Chondrocyte (in vitro differentiated cells): ENCODE data around the gene BAZ1B. TPM values are rescaled to one million over a fixed set of nuclear protein-coding genes. Genes with fewer than 3 reads are reported as not detected.
"Not testable (repeated sequence)": the region's sequence is repeated elsewhere in the genome, so short reads cannot be mapped to it uniquely, and the experiment has no call there.

ENCODE experiments used
- DNase-seq: peaks from one replicate; pipeline ENCODE4 v3.0.0; 2021; ENCODE audit warnings: mixed read lengths, low spot score
- H3K27ac Mint-ChIP-seq: one replicate; pipeline ENCODE4 v1.8.0; 2021; ENCODE audit warnings: mild to moderate bottlenecking, moderate library complexity, mixed read lengths; ENCODE audit not compliant: unreplicated experiment
- H3K27me3 Mint-ChIP-seq: 2 replicates; pipeline ENCODE4 v1.8.0; 2021; ENCODE audit warnings: low read depth, mixed read lengths
- H3K36me3 Mint-ChIP-seq: 2 replicates; pipeline ENCODE4 v1.8.0; 2021; ENCODE audit warnings: low read depth, mixed read lengths
- H3K4me1 Mint-ChIP-seq: 2 replicates; pipeline ENCODE4 v1.8.0; 2021; ENCODE audit warnings: low read depth, mild to moderate bottlenecking, mixed read lengths
- H3K4me3 Mint-ChIP-seq: one replicate; pipeline ENCODE4 v1.8.0; 2021; ENCODE audit warnings: mild to moderate bottlenecking, moderate library complexity, mixed read lengths; ENCODE audit not compliant: unreplicated experiment
- H3K9me3 Mint-ChIP-seq: 2 replicates; pipeline ENCODE4 v1.8.0; 2021; ENCODE audit warnings: low read depth, mixed read lengths
- CTCF ChIP-seq: fragments of 200-600 bp; sonication (generic); IDR thresholded peaks from 2 replicates; pipeline ENCODE4 v1.5.0; 2021; ENCODE audit warnings: antibody characterized with exemption, mild to moderate bottlenecking, moderate library complexity
- total RNA-seq: library from RNA; stranded (reverse); gene quantifications from 3 replicates; pipeline ENCODE4 v1.2.1, GENCODE V29; 2021

BAZ1B gene
- total RNA-seq, 1 donor from 2014 or later = 65.5 TPM

DNA sequence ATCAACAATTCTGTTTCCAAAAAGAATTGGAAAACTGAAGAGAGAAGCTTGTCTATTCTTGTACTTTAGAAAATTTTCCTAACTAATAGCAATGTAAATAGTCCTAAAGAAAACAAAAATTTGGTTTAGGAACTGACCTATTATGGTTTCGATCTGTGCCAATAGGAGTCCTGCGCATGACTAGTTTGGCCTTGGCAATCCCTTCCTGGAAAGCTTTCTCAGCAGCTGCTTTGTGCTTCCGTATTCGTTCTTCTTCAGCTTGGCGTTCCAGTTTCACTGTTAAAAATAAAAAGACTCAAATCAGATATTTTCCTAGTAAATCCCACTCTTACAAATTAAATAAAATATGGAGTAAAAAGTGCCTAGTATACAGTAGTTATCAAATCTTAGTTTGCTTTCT is 51.9 kb downstream of the BAZ1B start:
- no peak overlapping the region for H3K27ac Mint-ChIP-seq
- no peaks in the 10 kb centered on the region for H3K9me3 Mint-ChIP-seq
- no peaks in the 10 kb centered on the region for H3K27me3 Mint-ChIP-seq
- H3K4me3 Mint-ChIP-seq = no peak overlapping the region
- H3K36me3 Mint-ChIP-seq = peaks cover 23% of the 10 kb centered on the region
- DNase-seq = no peak
- H3K4me1 Mint-ChIP-seq = no peaks in the 10 kb centered on the region
- no peak for TF ChIP-seq CTCF

GRCh38 chr7:73467046-73467445 is 55.0 kb downstream of the BAZ1B start:
- H3K4me1 Mint-ChIP-seq, H3K9me3 Mint-ChIP-seq, H3K27me3 Mint-ChIP-seq, DNase-seq, H3K27ac Mint-ChIP-seq, H3K4me3 Mint-ChIP-seq: not testable (repeated sequence)
- peaks cover 42% of the 10 kb centered on the region for H3K36me3 Mint-ChIP-seq

DNA sequence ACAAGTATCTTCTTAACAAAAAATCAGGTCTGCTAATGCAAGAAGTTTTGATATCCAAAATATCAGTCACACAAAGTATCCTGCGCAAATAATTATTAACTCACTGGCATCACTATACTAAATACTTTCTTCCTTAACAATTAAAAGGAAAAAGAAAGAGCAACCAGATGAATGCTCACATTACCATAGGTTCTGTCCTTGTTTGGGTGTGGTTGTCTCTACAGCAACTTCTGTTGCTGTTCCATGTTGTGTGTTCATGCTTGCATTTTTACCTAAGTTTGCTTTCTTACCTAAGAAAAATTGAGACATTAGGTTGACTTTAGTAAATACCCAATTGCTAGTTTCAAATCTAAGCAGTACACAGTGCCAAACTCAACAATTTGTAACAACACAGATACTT is 56.0 kb downstream of the BAZ1B start:
- Mint-ChIP-seq H3K4me3 (no peak overlapping the region), H3K4me1 (no peaks in the 10 kb centered on the region), H3K36me3 (peaks cover 47% of the 10 kb centered on the region), H3K27me3 (no peaks in the 10 kb centered on the region), H3K27ac (no peak overlapping the region), H3K9me3 (no peaks in the 10 kb centered on the region)
- no peak for DNase-seq
- TF ChIP-seq CTCF = no peak

DNA sequence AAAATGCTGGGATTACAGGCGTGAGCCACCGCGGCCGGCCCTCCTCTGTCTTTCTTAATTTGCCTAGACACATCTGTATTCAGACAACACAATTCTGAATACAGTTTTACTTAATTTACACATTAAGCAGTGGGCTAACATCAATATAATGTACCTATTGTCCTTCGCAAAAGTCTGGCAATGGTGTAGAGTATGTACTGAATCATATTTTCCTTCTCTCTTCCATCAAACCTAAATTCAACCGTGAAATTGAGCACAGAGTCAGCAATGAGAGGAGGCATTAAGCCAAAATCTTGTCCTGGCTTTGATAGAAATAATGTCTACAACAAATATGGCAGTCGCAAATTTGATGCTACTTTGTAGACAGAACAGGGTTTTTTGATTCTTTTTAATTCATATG is 58.1 kb downstream of the BAZ1B start:
- H3K27me3 Mint-ChIP-seq = no peaks in the 10 kb centered on the region
- H3K4me3 Mint-ChIP-seq = no peak overlapping the region
- no peak overlapping the region for H3K27ac Mint-ChIP-seq
- no peaks in the 10 kb centered on the region for H3K9me3 Mint-ChIP-seq
- no peak for TF ChIP-seq CTCF
- H3K36me3 Mint-ChIP-seq = peaks cover 41% of the 10 kb centered on the region
- DNase-seq = no peak
- no peaks in the 10 kb centered on the region for H3K4me1 Mint-ChIP-seq

GRCh38 chr7:73463260-73463659 is 58.8 kb downstream of the BAZ1B start:
- Mint-ChIP-seq H3K27me3 (no peaks in the 10 kb centered on the region), H3K9me3 (no peaks in the 10 kb centered on the region), H3K4me3 (no peak overlapping the region), H3K36me3 (peaks cover 41% of the 10 kb centered on the region), H3K4me1 (no peaks in the 10 kb centered on the region), H3K27ac (no peak overlapping the region)
- DNase-seq = no peak
- TF ChIP-seq CTCF = no peak

DNA sequence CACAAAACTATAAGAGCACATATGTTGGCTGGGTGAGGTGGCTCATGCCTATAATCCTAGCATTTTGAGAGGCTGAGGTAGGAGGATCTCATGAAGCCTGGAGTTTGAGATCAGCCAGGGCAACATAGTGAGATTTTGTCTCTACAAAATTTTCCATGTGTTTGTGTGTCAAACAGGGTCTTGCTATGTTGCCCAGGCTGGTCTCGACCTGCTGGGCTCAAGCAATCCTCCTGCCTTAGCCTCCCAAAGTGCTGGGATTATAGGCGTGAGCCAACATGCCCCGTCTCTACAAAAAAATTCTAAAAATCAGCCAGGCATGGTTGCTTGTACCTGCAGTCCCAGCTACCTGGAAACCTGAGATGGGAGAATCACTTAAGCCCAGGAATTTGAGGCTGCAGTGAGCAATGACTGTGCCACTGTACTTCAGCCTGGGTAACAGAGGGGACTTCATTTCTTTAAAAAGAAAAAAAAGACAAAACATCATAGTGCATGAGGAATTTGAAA is 60.3 kb downstream of the BAZ1B start:
- Mint-ChIP-seq H3K27ac (no peak overlapping the region), H3K4me3 (no peak overlapping the region), H3K9me3 (no peaks in the 10 kb centered on the region), H3K27me3 (no peaks in the 10 kb centered on the region), H3K4me1 (no peaks in the 10 kb centered on the region), H3K36me3 (peaks cover 48% of the 10 kb centered on the region)
- no peak for TF ChIP-seq CTCF
- no peak for DNase-seq
